Right hindlimb (tissue), 1 donor: ENCODE measurements around the gene MRPL41.
"Not testable (repeated sequence)": the region's sequence is repeated elsewhere in the genome, so short reads cannot be mapped to it uniquely, and the experiment has no call there.

Source experiments
- DNase-seq: peaks from one replicate; pipeline ENCODE4 v3.0.0-alpha.2; 2018

Gene MRPL41

GRCh38 chr9:137586854-137587253, 35.2 kb downstream of the MRPL41 start:
- no peak for DNase-seq

GRCh38 chr9:137588311-137588710, 36.6 kb downstream of the MRPL41 start:
- no peak for DNase-seq

DNA sequence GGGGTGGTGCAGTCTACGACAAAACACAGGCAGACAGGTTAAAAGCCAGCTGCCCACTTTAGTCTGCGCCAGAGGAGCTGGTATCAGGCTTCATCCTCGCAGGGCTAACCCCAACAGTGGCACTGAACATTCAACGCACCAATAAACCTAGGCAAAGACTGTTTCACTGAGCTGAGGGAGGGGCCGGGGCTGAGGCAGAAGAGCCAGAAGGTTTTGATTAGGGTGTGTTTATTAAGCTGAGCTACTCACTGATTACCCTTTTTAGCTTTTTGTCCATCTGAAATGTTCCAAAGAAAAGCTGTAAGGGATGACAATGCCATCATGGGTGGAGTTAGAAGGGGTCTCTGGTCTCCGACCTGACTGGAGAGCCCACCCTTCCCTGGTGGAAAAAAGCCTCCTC, 37.2 kb downstream of the MRPL41 start:
- no peak for DNase-seq

DNA sequence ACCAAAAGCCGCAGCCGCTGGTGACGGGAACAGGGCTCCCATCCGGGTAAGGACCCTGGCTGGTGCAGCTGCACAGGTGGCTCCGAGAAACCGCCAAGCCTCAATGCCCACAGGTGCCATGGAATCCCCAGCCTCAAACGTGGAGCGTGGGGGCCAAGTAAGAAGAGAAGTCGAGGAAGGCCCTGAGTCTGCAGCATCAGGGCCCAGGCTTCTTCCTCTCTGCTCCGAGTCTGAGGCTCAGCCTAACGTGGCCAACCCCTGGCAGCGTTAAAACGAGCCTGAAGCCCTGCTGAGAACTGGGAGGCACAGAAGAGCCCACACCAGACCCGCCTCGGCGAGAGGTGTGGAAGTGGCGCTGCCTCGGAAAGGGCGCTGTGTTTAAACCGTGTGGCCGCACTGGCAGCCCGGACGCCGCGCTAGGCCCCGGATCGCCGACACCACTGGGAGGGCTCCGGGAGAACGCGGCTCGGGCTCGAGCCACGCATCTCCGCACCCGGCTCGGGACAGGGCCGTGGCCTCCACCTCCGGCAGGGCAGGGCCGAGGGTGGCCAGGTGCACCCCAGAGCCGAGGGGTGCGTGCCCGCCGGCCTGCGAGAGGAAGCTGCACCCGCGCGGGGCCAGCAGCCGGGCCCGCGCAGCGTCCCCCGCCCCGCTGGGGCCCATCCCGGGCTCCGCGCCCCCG, 37.9 kb downstream of the MRPL41 start:
- no peak for DNase-seq

GRCh38 chr9:137590123-137590468, 38.4 kb downstream of the MRPL41 start:
- no peak for DNase-seq

DNA sequence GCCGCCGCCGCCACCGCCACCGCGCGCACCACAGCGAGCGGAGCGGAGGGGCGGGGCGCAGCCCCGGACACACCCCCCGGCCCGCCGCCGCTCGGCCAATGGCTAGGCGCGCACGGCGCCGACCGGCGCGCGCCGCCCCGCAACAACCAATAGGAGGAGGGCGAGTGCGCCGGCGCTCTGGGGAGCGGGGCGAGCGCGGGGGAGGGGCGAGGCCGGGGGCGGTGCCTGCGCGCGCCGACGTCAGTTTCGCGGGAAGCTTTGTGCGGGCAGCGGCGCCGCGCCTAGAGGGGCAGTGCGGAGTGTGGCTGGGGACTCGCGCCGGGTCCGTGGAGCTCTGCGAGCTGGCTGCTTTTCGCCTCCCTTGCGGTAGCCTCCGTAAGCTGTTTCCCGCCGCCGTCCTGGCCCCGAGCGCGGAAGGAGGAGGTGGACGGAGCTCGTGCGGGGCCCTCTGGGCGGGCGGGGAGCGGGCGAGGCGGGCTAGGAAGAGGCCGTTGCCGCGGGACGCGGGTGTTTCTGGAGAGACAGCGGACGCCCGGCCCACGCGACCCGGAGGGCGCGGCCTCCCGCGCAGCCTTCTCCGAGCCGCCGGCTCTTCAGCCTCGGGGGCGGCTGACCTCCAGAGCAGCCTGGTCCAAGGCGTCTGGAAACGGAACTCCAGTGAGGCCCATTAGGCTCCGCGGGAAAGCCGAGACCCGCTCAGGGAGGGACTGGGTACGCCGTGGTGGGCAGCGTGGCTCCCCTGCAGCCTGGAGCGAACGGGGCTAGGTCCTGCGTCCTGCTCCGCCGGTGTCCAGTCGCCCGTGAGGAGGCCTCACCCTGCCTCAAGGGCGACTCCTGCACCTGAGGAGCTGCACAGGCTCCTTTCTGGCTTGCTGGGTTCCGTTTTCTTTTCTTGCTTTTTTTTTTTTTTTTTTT, 39.0 kb downstream of the MRPL41 start, which contains the start of gene ZMYND19:
ZMYND19 (minus strand) TSS at position 44 of the 915 bp plus-strand sequence. CDS start 249 bp downstream, outside the sequence.
- DNase-seq = peak; percentile 92

DNA sequence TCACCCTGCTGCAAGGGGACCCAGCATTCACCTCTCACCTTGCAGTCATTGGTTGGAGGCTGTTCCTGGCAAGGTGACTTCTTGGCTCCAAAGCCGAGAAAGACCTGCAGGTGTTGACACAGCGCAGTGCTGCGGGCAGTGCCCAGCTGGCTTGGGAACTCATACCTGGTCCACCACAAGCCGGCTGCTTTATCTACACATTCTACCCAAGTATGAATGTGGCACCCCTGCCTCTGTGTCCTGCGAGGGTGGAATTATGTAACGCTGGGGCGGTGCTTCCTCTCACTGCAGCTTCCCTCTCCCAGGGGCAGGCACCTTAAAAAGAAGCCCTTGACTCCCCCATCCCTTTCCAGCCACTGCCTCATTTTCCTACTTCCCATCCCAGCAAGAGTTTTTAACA, 41.1 kb downstream of the MRPL41 start:
- DNase-seq = no peak

- no peak for DNase-seq
Measured at GRCh38 chr9:137593176-137593575, 41.5 kb downstream of the MRPL41 start.

- DNase-seq = not testable (repeated sequence)
Measured at GRCh38 chr9:137596577-137596976, 44.9 kb downstream of the MRPL41 start.

GRCh38 chr9:137598943-137599342, 47.3 kb downstream of the MRPL41 start:
- no peak for DNase-seq
